ENCODE measurements around the gene OTOS.

DNA sequence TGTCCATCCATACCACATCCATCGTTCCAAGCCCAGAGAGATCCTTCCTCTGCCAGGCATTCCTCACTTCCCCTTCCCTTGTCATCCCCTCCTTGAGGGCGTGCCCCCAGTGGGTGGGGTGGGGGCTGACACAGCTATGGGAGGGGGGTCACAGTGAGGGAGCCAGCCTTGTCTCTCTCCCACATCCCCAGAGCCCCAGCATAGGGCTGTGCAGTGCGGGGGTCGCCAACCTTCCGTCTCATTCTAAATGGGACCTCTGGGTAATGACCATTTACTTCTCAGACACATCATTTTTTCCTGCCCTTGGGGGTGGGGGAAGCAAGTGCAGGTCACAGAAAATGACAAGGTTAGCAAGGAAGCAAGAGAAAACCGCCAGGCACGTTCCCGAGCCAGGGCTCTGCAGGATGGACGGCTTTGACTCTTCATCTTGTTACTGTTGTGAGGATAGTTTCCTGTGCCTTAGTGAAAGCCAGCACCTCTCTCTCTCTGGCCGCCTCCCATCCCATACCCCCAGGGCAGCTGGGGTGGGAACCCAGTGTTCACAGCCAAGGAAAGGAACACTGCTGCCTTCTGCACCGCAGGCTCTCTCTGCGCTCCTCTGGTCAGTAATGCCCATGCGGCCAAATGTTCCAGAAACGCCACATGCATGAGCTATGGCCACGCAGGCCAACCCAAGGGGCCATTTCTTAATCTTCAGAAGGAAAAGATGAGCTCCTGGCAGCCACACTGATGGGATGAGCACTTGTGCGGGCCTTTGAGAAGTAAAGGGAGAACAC lies 22.7 kb upstream of the OTOS start:
- TF ChIP-seq, protein P1, sequence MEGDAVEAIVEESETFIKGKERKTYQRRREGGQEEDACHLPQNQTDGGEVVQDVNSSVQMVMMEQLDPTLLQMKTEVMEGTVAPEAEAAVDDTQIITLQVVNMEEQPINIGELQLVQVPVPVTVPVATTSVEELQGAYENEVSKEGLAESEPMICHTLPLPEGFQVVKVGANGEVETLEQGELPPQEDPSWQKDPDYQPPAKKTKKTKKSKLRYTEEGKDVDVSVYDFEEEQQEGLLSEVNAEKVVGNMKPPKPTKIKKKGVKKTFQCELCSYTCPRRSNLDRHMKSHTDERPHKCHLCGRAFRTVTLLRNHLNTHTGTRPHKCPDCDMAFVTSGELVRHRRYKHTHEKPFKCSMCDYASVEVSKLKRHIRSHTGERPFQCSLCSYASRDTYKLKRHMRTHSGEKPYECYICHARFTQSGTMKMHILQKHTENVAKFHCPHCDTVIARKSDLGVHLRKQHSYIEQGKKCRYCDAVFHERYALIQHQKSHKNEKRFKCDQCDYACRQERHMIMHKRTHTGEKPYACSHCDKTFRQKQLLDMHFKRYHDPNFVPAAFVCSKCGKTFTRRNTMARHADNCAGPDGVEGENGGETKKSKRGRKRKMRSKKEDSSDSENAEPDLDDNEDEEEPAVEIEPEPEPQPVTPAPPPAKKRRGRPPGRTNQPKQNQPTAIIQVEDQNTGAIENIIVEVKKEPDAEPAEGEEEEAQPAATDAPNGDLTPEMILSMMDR (IDR thresholded peaks at IDR 0.05) = no peak
- no peak for TF ChIP-seq POLR2AphosphoS5 (IDR thresholded peaks at IDR 0.05)

All from prostate gland (tissue), 2 donors.